NCI-H748 treated with DMSO at 0.1 percent for 48 hours (cell line): ENCODE measurements around the gene C1orf52.

ENCODE experiments used
- DNase-seq: peaks from one replicate; lab custom pipeline; 2025; lab: John Stamatoyannopoulos, UW

The C1orf52 gene

GRCh38 chr1:85259118-85259911 is at the start of gene C1orf52:
Gene C1orf52 (minus strand): TSS chr1:85259662. CDS start chr1:85259633, 29 bp downstream.
- DNase-seq: peak; percentile 71

GRCh38 chr1:85308833-85309350 is 49.4 kb upstream of the C1orf52 start:
- DNase-seq: no peak

GRCh38 chr1:85307987-85308832 is 48.7 kb upstream of the C1orf52 start:
- DNase-seq: peak; percentile 50

DNA sequence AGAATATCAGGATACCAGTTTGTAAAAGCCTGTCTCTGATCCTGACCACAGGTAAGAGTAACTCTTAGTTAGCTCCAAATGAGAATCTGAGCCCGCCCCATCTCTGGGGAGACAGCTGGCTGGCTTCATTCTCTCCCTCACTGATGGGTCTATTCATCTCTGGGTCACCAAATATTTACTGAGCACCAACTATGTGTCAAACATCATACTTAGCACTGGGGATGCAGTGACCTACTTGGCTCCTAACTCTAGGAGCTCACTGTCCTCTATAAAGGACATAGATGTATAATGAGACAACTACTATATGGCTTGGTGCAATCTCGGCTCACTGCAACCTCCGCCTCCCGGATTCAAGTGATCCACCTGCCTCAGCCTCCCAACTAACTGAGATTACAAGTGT is 46.8 kb upstream of the C1orf52 start:
- no peak for DNase-seq

DNA sequence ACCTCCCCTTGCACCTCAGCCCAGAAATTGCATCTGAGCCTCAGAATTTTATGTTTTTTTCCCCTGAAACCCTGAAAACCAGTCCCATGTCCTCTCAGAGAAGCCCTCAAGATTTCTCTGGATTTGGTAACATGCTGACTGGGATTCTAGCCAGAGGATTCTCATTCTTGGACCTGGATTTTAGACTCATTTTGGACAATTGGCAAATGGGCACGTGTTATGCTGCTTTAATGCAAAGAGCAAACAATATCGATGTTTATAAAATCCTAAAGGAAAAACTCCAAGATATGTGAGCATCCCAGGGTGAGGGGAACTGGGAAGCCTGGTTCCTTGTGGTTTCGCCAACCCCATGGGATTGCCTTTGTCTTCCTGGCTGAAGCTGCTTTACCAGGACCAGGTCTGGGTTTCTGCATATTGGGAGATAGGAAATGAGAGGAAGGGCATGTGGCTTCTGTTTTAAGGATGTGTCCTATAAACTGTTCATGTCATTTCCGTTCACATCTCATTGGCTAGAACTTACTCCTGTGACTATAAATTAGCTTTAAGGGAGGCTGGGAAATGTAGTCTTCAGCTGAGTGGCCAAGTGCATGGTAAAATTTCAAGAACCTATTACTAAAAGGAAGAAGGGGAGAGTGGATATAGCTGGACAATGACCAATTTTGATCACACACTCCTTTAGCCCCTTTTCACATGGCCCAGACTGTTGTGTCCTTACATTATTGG is 44.1 kb upstream of the C1orf52 start:
- no peak for DNase-seq

DNA sequence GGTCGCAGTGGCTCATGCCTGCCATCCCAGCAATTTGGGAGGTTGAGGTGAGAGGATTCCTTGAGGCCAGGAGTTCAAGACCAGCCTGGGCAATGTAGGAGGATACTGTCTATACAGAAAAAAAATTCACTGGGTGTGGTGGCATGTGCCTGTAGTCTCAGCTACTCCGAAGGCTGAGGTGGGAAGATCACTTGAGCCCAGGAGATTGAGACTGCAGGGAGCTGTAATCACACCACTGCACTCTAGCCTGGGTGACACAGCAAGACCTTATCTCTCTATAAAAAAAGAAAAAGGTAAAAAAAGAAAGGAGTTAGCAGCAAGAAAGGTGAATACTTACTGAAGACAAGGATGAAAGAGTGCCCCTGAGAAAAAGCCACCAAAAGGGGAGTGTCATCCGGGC is 40.7 kb upstream of the C1orf52 start:
- DNase-seq: no peak

- peak; percentile 84 for DNase-seq
Observed at GRCh38 chr1:85297855-85298629, 38.6 kb upstream of the C1orf52 start.

DNA sequence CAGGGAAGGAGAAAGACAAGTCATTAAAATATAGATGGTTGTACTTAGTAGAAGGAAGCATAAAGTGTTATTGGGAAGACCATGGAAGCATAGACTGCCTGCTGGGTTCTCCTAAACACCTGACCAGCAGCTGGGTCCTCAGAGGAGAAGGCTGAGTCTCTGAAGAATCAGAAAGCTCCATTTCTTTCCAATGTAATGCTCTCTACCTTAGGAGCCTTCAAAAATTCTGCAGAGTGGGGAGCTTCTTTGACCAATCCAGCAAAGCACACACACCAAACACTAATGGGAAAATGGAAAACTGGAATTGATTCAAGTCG is 38.0 kb upstream of the C1orf52 start:
- DNase-seq: no peak

DNA sequence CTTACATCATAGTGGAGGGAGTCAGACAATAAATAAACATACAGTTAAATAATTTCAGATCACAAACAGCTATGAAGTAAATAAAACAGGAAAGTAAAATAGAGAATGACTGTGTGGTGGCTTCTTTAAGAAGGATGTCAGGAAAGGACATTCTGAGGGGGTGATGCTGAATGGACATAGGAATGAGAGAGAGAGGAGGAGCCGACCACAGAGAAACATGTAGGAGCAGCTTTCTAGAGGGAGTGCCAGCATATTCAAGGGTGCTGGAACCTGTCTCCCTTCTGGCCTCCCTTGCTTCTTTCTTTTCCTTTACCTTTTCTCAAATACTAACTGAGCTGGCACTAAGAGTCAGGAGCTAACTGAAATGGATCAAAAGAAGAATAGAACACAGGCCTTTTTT is 37.5 kb upstream of the C1orf52 start:
- no peak for DNase-seq

- DNase-seq: no peak
Observed at GRCh38 chr1:85295654-85296053, 36.2 kb upstream of the C1orf52 start.

DNA sequence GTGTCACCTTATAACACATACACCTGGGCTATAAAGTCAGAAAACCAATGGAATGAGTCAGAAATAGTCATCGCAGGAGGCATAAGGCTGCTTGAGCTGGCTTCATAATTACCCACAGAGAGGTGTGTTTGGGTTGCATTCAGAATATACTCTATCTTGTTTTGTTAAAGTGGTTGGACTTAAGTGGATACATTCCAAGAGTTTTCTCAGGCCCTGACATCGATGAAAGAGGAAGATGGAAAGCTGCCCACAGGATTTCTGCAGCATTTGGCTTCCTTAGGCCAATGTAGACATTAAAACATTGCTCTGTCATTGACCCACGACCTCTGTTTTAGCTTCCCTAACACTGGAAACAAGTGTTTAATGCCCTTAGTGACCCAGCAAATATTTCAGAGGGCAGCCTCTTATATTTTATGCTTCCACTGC is 35.6 kb upstream of the C1orf52 start:
- DNase-seq: no peak

GRCh38 chr1:85290826-85291225 is 31.4 kb upstream of the C1orf52 start:
- no peak for DNase-seq

- no peak for DNase-seq
Observed at GRCh38 chr1:85289848-85290335, 30.4 kb upstream of the C1orf52 start.

DNA sequence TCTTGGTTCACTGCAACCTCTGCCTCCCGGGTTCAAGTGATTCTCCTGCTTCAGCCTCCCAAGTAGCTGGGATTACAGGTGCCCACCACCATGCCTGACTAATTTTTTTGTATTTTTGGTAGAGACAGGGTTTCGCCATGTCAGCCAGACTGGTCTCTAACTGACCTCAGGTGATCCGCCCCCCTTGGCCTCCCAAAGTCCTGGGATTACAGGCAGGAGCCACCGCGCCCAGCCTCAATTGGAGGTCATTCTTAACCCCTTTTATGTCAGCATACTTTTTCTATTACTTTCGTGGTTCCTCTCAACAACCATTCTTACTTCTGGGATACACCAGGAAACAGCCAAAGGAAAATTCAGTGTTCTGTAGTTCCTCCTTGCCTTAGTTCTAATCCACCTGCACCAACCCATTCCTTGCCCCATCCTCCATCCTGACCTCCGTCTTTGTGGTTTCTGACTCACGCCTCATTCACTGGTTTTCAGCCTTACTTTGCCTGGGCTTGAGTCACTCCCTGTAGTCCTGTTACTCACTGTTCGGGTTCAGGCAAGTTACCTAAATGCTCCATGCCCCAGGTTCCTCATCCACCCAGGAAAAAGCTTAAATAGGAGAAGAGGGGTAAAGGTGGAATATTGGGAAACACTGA is 29.9 kb upstream of the C1orf52 start:
- DNase-seq: no peak

GRCh38 chr1:85284202-85284601 is 24.7 kb upstream of the C1orf52 start:
- DNase-seq: no peak

DNA sequence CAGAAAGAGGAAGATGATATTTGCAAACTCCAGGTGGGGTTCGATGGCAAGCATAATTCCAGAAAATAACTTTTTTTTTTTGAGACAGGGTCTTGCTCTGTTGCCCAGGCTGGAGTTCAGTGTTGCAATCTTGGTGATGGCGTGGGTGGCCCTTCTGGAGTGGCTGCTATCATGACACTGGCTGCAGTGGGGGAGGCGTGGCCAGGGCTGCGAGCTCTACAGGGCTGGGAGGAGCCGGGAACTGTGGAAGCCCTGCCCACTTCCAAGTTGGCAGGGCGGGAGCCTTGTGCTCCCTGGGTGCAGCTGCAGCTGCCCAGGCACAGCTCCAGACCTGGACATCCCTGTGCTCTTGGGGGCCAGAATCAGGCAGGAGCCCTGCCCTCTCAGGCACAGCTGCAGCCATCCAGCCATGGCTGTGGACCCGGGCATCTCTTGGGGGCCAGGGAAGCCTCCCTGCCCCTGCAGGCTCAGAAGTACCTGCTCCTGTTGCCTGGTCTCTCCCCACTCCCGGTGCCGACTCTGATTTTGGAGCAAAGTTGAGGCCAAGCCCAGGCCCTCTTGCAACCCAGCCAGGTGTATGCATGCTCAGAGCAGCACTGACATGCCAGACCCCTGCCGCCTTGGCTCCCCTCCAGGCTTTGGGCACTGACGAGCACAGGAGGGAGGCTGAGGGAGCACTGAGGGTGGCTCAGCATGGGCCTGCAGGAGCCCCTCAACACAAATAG is 24.2 kb upstream of the C1orf52 start:
- DNase-seq: no peak

DNA sequence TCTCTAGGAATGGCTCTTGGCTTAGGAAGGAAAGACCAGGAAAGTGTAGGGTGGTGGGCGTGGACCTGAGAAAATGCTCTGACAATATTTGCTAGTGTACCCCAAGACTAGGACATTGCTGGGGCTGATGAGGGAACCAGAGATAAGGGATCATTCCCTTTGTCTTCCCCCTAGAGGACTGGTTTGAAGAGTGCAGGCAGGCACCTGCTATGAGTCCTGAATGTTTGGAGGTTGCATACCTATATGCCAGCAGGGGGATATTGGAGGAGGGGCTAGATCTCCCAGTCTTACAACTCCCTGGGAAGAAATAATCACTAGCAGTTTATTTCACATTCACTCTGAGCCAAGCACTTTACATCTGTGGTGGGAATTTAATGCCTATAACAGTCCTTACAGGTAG is 23.0 kb upstream of the C1orf52 start:
- no peak for DNase-seq

DNA sequence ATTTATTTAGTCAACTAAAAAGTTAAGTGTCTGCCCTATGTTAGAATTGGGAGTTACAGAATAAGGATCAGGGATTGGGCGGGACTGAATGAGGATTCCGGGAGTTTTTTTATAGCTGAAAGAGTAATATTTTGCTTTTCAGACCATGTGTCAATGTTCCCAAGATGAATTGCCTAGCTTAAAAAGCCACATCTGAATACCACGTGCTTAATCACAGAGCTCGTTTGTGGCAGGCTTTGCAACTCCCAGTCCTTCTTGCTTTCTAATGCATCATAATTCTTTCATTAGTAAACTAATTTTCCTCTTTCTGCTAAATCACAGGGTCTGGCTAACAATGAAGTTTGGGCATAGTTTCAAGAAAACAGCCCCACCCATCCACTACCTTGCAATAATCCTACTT is 21.2 kb upstream of the C1orf52 start:
- no peak for DNase-seq

GRCh38 chr1:85279458-85280080 is 20.1 kb upstream of the C1orf52 start:
- DNase-seq: no peak

DNA sequence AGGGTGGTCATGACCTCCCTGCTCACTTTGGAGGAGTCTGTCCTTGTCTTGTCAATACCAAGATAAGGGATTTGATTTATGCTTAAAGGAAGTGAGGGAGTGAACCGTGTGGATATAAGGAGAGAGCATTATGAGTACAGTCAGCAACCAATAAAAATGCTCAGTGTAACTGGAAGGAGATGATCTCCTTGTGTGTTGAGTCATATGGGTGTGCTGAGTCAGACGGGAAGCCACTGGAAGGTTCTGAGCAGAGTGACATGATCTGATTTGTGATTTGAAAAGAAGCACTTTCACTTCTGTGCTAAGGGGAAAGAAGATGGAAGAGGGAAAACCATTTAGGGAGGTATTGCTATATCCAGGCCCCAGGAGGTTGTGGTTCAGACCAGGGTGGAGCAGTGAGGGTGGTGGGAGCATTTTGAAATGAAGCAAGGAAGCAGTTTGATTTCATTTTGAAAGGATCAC is 19.4 kb upstream of the C1orf52 start:
- no peak for DNase-seq
